ENCODE data around the gene VEZF1.

Gene VEZF1

GRCh38 chr17:57987581-57988300, at the start of gene VEZF1:
Gene VEZF1, minus strand, starts transcription at chr17:57988254. Its CDS starts 143 bp downstream, at chr17:57988111.
- no peaks in the 10 kb centered on the region for H3K9me3 ChIP-seq (ENCODE audit: control insufficient read depth, low read length)
- peaks cover 19% of the 10 kb centered on the region for H3K4me1 ChIP-seq (ENCODE audit: control insufficient read depth, insufficient read depth, low read length)
- peak within 1 kb of the TSS; percentile 70 for H3K4me3 ChIP-seq (ENCODE audit: low read length)
- no peaks in the 10 kb centered on the region for H3K27me3 ChIP-seq (ENCODE audit: control insufficient read depth, insufficient read depth, low read length)
- H3K9ac ChIP-seq (ENCODE audit: low read length) = peak within 1 kb of the TSS; percentile 74
- H3K36me3 ChIP-seq (ENCODE audit: control insufficient read depth, insufficient read depth, low read length) = no peaks in the 10 kb centered on the region

- Histone ChIP-seq H3K9ac (ENCODE audit: low read length) (no peak overlapping the region), H3K4me3 (ENCODE audit: low read length) (no peak overlapping the region), H3K27me3 (ENCODE audit: control insufficient read depth, insufficient read depth, low read length) (no peaks in the 10 kb centered on the region), H3K9me3 (ENCODE audit: control insufficient read depth, low read length) (no peaks in the 10 kb centered on the region), H3K36me3 (ENCODE audit: control insufficient read depth, insufficient read depth, low read length) (no peaks in the 10 kb centered on the region), H3K4me1 (ENCODE audit: control insufficient read depth, insufficient read depth, low read length) (no peaks in the 10 kb centered on the region)
These were observed 44.8 kb upstream of the VEZF1 start for GRCh38 chr17:58032691-58033415.

- H3K9me3 ChIP-seq (ENCODE audit: control insufficient read depth, low read length) = no peaks in the 10 kb centered on the region
- no peak overlapping the region for H3K9ac ChIP-seq (ENCODE audit: low read length)
- H3K36me3 ChIP-seq (ENCODE audit: control insufficient read depth, insufficient read depth, low read length) = no peaks in the 10 kb centered on the region
- no peaks in the 10 kb centered on the region for H3K27me3 ChIP-seq (ENCODE audit: control insufficient read depth, insufficient read depth, low read length)
- no peaks in the 10 kb centered on the region for H3K4me1 ChIP-seq (ENCODE audit: control insufficient read depth, insufficient read depth, low read length)
- no peak overlapping the region for H3K4me3 ChIP-seq (ENCODE audit: low read length)
These were observed 40.5 kb upstream of the VEZF1 start for GRCh38 chr17:58028578-58028977.

GRCh38 chr17:58020401-58020800, 32.3 kb upstream of the VEZF1 start:
- Histone ChIP-seq H3K4me3 (ENCODE audit: low read length) (no peak overlapping the region), H3K36me3 (ENCODE audit: control insufficient read depth, insufficient read depth, low read length) (no peaks in the 10 kb centered on the region), H3K4me1 (ENCODE audit: control insufficient read depth, insufficient read depth, low read length) (peaks cover 5% of the 10 kb centered on the region), H3K9ac (ENCODE audit: low read length) (no peak overlapping the region), H3K9me3 (ENCODE audit: control insufficient read depth, low read length) (no peaks in the 10 kb centered on the region), H3K27me3 (ENCODE audit: control insufficient read depth, insufficient read depth, low read length) (no peaks in the 10 kb centered on the region)

- H3K9ac ChIP-seq (ENCODE audit: low read length) = no peak overlapping the region
- H3K27me3 ChIP-seq (ENCODE audit: control insufficient read depth, insufficient read depth, low read length) = no peaks in the 10 kb centered on the region
- no peak overlapping the region for H3K4me3 ChIP-seq (ENCODE audit: low read length)
- peaks cover 5% of the 10 kb centered on the region for H3K4me1 ChIP-seq (ENCODE audit: control insufficient read depth, insufficient read depth, low read length)
- no peaks in the 10 kb centered on the region for H3K9me3 ChIP-seq (ENCODE audit: control insufficient read depth, low read length)
- H3K36me3 ChIP-seq (ENCODE audit: control insufficient read depth, insufficient read depth, low read length) = no peaks in the 10 kb centered on the region
These were observed 31.5 kb upstream of the VEZF1 start for GRCh38 chr17:58019521-58019920.

- Histone ChIP-seq H3K27me3 (ENCODE audit: control insufficient read depth, insufficient read depth, low read length) (no peaks in the 10 kb centered on the region), H3K9ac (ENCODE audit: low read length) (no peak overlapping the region), H3K4me3 (ENCODE audit: low read length) (no peak overlapping the region), H3K36me3 (ENCODE audit: control insufficient read depth, insufficient read depth, low read length) (no peaks in the 10 kb centered on the region), H3K4me1 (ENCODE audit: control insufficient read depth, insufficient read depth, low read length) (peaks cover 5% of the 10 kb centered on the region), H3K9me3 (ENCODE audit: control insufficient read depth, low read length) (no peaks in the 10 kb centered on the region)
These were observed 31.0 kb upstream of the VEZF1 start for GRCh38 chr17:58019039-58019438.

GRCh38 chr17:58010067-58010799, 22.2 kb upstream of the VEZF1 start:
- Histone ChIP-seq H3K4me1 (ENCODE audit: control insufficient read depth, insufficient read depth, low read length) (peaks cover 8% of the 10 kb centered on the region), H3K4me3 (ENCODE audit: low read length) (no peak overlapping the region), H3K36me3 (ENCODE audit: control insufficient read depth, insufficient read depth, low read length) (no peaks in the 10 kb centered on the region), H3K27me3 (ENCODE audit: control insufficient read depth, insufficient read depth, low read length) (no peaks in the 10 kb centered on the region), H3K9ac (ENCODE audit: low read length) (no peak overlapping the region), H3K9me3 (ENCODE audit: control insufficient read depth, low read length) (no peaks in the 10 kb centered on the region)

GRCh38 chr17:58007781-58008706, 20.0 kb upstream of the VEZF1 start:
- H3K36me3 ChIP-seq (ENCODE audit: control insufficient read depth, insufficient read depth, low read length) = no peaks in the 10 kb centered on the region
- no peaks in the 10 kb centered on the region for H3K27me3 ChIP-seq (ENCODE audit: control insufficient read depth, insufficient read depth, low read length)
- peak overlapping the region; percentile 49 for H3K9ac ChIP-seq (ENCODE audit: low read length)
- H3K9me3 ChIP-seq (ENCODE audit: control insufficient read depth, low read length) = no peaks in the 10 kb centered on the region
- H3K4me1 ChIP-seq (ENCODE audit: control insufficient read depth, insufficient read depth, low read length) = peaks cover 17% of the 10 kb centered on the region
- H3K4me3 ChIP-seq (ENCODE audit: low read length) = peak overlapping the region; percentile 100

GRCh38 chr17:58006924-58007780, 19.1 kb upstream of the VEZF1 start, which contains the start of gene SRSF1:
Gene SRSF1, minus strand, starts transcription at chr17:58007246. Its CDS starts 109 bp downstream, at chr17:58007137.
- no peaks in the 10 kb centered on the region for H3K9me3 ChIP-seq (ENCODE audit: control insufficient read depth, low read length)
- peak within 1 kb of the TSS; percentile 100 for H3K4me3 ChIP-seq (ENCODE audit: low read length)
- no peaks in the 10 kb centered on the region for H3K27me3 ChIP-seq (ENCODE audit: control insufficient read depth, insufficient read depth, low read length)
- H3K36me3 ChIP-seq (ENCODE audit: control insufficient read depth, insufficient read depth, low read length) = no peaks in the 10 kb centered on the region
- peaks cover 17% of the 10 kb centered on the region for H3K4me1 ChIP-seq (ENCODE audit: control insufficient read depth, insufficient read depth, low read length)
- peak within 1 kb of the TSS; percentile 100 for H3K9ac ChIP-seq (ENCODE audit: low read length)

GRCh38 chr17:58006560-58006923, 18.5 kb upstream of the VEZF1 start:
- Histone ChIP-seq H3K9ac (ENCODE audit: low read length) (peak overlapping the region; percentile 100), H3K4me1 (ENCODE audit: control insufficient read depth, insufficient read depth, low read length) (peaks cover 17% of the 10 kb centered on the region), H3K9me3 (ENCODE audit: control insufficient read depth, low read length) (no peaks in the 10 kb centered on the region)

More at GRCh38 chr17:58006560-58006923, 18.5 kb upstream of the VEZF1 start:
- Histone ChIP-seq H3K27me3 (ENCODE audit: control insufficient read depth, insufficient read depth, low read length) (no peaks in the 10 kb centered on the region), H3K36me3 (ENCODE audit: control insufficient read depth, insufficient read depth, low read length) (no peaks in the 10 kb centered on the region), H3K4me3 (ENCODE audit: low read length) (peak overlapping the region; percentile 100)

All from mucosa of stomach (tissue), 1 donor.